C4-2B (cell line): Measurements from ENCODE around the gene MIER3.
"Not testable (repeated sequence)": the region's sequence is repeated elsewhere in the genome, so short reads cannot be mapped to it uniquely, and the experiment has no call there.

Source experiments
- H3K27ac ChIP-seq: fragments of 450-650 bp; 2 replicates; pipeline ENCODE4 v1.5.1; 2017
- CTCF ChIP-seq: fragments of 450-650 bp; conservative IDR thresholded peaks from 2 replicates; pipeline ENCODE4 v1.5.1; 2017; ENCODE audit warnings: mild to moderate bottlenecking
- ZFX ChIP-seq: fragments of 450-650 bp; IDR thresholded peaks from 2 replicates; pipeline ENCODE4 v1.6.1; 2017

The MIER3 gene

GRCh38 chr5:56985936-56986625, 34.2 kb upstream of the MIER3 start:
- no peak for TF ChIP-seq CTCF
- H3K27ac ChIP-seq, result no peak overlapping the region

GRCh38 chr5:56984445-56984844, 32.5 kb upstream of the MIER3 start:
- no peak overlapping the region for H3K27ac ChIP-seq
- TF ChIP-seq CTCF, result no peak

DNA sequence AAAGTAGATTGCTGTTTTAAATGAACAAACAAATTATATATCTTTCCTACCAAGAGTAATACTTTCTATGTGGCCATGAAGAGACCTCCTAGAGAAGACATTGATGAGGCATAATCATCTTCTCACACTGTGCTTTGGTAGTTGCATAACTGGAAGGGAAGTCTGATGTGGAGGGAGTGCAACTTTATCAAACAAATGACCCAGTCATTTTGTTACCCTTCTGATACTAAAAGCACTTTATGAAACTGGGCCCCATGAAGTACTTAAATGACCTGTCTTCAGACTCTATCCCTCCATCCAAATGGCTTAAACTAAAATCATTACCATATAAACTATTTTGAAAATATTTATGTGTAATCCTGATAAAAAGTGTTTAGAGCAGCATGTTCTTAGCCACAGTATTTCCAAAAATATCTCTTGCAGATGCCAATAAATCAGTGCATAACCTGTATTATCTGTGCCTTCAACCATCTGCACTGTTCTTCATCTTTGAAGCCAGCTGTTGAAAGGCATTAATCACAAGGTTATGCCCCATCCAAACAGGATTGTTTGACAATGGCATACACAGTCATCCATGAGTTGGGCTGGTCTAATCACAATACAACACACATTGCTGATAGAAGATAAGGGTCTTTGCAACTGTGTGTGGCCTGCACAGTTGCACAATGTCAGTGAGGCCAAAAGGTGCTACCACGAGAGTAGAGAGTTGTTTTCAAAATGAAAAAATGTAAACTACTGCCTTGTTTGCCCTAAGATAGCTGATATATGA, 31.9 kb upstream of the MIER3 start:
- no peak for TF ChIP-seq CTCF
- no peak for TF ChIP-seq ZFX
- no peak overlapping the region for H3K27ac ChIP-seq

DNA sequence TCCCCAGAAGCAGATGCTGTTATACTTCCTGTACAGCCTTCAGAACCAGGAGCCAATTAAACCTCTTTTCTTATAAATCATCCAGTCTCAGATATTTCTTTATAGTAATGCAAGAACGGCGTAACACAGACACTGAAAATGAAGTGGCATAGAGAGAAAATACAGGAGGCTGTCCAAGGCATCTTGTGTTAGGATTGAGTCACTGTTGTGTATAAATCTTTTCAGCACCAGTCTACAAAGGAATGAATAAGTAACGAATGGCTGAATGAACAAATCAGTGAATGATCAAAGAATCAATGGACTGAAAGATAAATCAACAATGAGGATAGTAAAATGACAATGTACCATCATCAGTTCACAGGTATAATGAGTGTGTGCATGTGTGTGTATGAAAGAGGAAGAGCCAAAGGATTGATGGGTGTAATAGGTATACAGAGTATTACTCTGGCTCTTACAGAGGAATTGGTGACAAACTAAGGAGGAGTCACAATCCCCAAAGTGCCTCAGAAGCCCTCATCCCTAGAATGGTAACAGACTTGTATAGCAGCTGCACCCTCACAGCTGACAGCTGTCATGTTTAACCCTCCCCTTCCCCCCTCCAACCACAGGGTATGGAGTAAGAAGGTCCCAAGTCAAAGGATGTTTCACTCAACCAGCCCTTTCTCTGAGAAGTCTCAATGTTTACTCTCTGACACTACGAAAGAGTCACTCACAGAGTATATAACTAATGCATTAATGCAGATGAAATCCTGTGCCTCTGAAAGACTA, 29.8 kb upstream of the MIER3 start:
- TF ChIP-seq CTCF (no peak), ZFX (no peak)
- no peak overlapping the region for H3K27ac ChIP-seq

DNA sequence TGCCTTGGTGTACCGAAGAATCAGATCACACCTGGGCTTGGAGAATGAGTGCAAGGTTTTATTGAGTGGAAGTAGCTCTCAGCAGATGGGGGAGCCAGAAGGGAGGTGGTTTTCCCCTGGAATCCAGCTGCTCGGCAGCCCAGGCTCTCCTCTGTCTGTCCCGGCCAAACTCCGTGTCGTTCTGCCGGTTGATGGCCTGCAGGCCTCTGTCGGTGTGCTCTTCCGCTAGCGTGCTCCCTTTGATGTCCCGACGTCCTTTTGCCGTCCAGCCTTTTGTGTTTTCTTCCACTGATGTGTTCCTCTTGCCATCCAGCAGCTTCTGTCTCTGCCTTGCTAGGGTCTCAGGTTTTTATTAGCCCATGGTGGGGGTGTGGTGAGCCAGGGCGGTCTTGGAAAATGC, 28.0 kb upstream of the MIER3 start:
- no peak for TF ChIP-seq ZFX
- TF ChIP-seq CTCF, result no peak
- no peak overlapping the region for H3K27ac ChIP-seq

DNA sequence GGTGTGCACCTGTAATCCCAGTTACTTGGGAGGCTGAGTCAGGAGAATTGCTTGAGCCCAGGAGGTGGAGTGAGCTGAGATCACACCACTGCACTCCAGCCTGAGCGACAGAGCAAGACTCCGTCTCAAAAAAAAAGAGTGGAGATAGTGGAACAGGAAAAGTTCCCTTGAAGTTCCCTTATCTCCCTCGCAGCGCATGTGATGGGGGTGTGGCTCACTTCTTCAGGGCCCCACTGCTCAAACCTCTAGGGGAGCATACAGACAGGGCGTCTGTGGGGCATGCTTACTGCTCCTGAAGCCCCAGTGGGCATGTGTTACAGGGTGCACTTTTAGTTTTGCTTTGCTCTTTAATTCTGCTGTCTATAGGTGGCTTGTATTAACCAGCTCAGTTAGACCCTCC, 27.6 kb upstream of the MIER3 start:
- H3K27ac ChIP-seq, result not testable (repeated sequence)

DNA sequence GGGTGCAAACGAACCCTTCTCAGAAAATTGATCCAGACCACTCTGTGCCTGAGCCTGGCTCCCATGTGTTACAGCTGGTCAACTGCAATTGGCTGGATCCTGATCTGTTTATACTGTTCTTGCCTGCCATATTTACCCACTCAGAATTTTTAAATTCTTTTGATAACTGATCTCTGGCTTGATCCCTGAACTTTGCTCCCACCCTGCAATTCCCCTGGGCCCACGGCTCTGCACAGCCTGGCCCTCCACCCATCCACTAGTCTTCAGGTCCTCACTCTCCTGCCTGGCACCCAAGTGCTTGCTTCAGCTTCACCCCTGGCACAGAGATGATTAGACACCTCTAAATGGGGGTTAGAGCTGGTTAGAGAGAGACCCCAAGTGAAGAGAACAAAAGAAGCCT, 25.9 kb upstream of the MIER3 start:
- TF ChIP-seq ZFX, result no peak
- no peak for TF ChIP-seq CTCF
- H3K27ac ChIP-seq, result no peak overlapping the region
